ENCODE measurements around the gene ANKS1B.

Gene ANKS1B

GRCh38 chr12:99609455-99610181, 375.1 kb downstream of the ANKS1B start (continued):
- TF ChIP-seq ZNF423 (tag by site-specific recombination; IDR thresholded peaks at IDR 0.05) (no peak), ZNF658 (tag by site-specific recombination; IDR thresholded peaks at IDR 0.05) (no peak), ZNF548 (tag by site-specific recombination; IDR thresholded peaks at IDR 0.05) (no peak), ZNF510 (tag by site-specific recombination; IDR thresholded peaks at IDR 0.05; ENCODE audit: insufficient replicate concordance) (no peak), ZNF184 (tag by site-specific recombination; IDR thresholded peaks at IDR 0.05) (no peak)

DNA sequence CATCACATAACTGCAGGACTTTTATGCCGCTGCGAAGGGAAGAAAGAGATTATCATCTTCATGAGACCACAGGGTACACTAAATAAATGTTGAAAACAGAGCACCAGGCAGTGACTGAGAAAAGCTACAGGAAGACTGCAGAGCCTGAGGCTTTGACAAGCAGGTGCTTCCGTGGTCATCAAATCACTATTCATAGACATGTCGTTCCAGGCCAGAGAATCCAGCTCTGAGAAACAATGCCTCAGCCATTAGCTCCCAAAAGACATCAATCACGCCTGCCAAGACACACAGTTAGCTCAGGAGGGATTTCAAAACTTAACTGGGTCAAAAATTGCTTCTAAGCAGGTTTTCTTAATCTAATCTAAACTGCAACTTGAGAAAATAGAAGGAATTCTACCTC, 384.3 kb downstream of the ANKS1B start:
- no peak overlapping the region for H3K27ac ChIP-seq (ENCODE audit: extremely low read depth, low read depth, low read length)
- CTCF ChIA-PET: interaction anchor here (0.6 to 1.1 kb wide), 2 partner anchors 20 to 210 kb away, joined by 3 to 4 read pairs; no protein-coding TSS in a partner anchor
- TF ChIP-seq ZNF274 (IDR thresholded peaks at IDR 0.05; ENCODE audit: low read length): no peak
- TF ChIP-seq ZNF274 (tag by site-specific recombination; IDR thresholded peaks at IDR 0.05; ENCODE audit: borderline replicate concordance): no peak
- no peak for TF ChIP-seq ZNF626 (tag by site-specific recombination; IDR thresholded peaks at IDR 0.05)
- TF ChIP-seq WT1 (tag by site-specific recombination; IDR thresholded peaks at IDR 0.05): no peak
- TF ChIP-seq ZNF48 (tag by site-specific recombination; IDR thresholded peaks at IDR 0.05): no peak
- TF ChIP-seq ZNF354C (tag by site-specific recombination; IDR thresholded peaks at IDR 0.05; ENCODE audit: borderline replicate concordance, low read depth): no peak
- no peak for TF ChIP-seq ZBTB11 (tag by site-specific recombination; conservative IDR thresholded peaks at IDR 0.05; ENCODE audit: low read depth)
- no peak for TF ChIP-seq FEZF1 (tag by site-specific recombination; IDR thresholded peaks at IDR 0.05)
- TF ChIP-seq ZNF692 (tag by site-specific recombination; IDR thresholded peaks at IDR 0.05): no peak
- TF ChIP-seq ZNF16 (tag by site-specific recombination; IDR thresholded peaks at IDR 0.05; ENCODE audit: low read depth): no peak
- TF ChIP-seq ZNF112 (tag by site-specific recombination; IDR thresholded peaks at IDR 0.05): no peak
- no peak for TF ChIP-seq ZNF292 (tag by site-specific recombination; IDR thresholded peaks at IDR 0.05; ENCODE audit: borderline replicate concordance, low read depth)
- no peak for TF ChIP-seq ZBTB21 (tag by site-specific recombination; IDR thresholded peaks at IDR 0.05)
- TF ChIP-seq ZNF366 (tag by site-specific recombination; conservative IDR thresholded peaks at IDR 0.05): no peak
- no peaks in the 10 kb centered on the region for H3K4me1 ChIP-seq (ENCODE audit: control insufficient read depth, insufficient read depth, low read length)
- H3K36me3 ChIP-seq (ENCODE audit: control insufficient read depth in 2 of 2, insufficient read depth in 1 of 2, low read length in 2 of 2): no peaks in the 10 kb centered on the region
- no peaks in the 10 kb centered on the region for H3K9me3 ChIP-seq (ENCODE audit: control insufficient read depth, insufficient read depth, low read depth, low read length)
- H3K4me3 ChIP-seq (ENCODE audit: low read depth, low read length): no peak overlapping the region
- POLR2A ChIA-PET: no interaction called here

DNA sequence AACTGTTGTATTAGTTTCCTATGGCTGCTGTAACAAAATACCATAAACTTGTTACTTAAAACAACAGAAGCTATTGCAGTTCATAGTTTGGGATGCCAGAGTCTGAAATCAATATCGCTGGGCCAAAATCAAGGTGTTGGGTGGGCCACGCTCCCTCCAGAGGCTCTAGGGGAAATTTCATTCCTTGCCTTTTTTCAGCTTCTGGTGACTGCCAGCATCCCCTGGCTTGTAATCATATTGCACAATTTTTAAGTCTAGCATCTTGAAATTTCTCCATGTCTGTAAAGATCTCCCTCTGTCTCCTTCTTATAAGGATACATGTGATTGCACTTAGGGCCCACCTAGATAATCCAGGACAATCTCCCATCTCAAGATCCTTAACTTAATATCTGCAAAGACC, 386.0 kb downstream of the ANKS1B start:
- ChIA-PET CTCF (interaction anchor here (0.7 kb wide), 1 partner anchor 582 kb away, joined by 3 read pairs; no protein-coding TSS in a partner anchor), POLR2A (interaction anchor here (0.6 kb wide), 1 partner anchor 119 kb away, joined by 3 read pairs; no protein-coding TSS in a partner anchor)
- H3K27ac ChIP-seq (ENCODE audit: extremely low read depth, low read depth, low read length): no peak overlapping the region
- H3K36me3 ChIP-seq (ENCODE audit: control insufficient read depth in 2 of 2, insufficient read depth in 1 of 2, low read length in 2 of 2): no peaks in the 10 kb centered on the region
- no peak overlapping the region for H3K4me3 ChIP-seq (ENCODE audit: low read depth, low read length)
- no peaks in the 10 kb centered on the region for H3K9me3 ChIP-seq (ENCODE audit: control insufficient read depth, insufficient read depth, low read depth, low read length)
- no peaks in the 10 kb centered on the region for H3K4me1 ChIP-seq (ENCODE audit: control insufficient read depth, insufficient read depth, low read length)
- no peak for TF ChIP-seq KLF8 (tag by site-specific recombination; IDR thresholded peaks at IDR 0.05)
- TF ChIP-seq ZNF571 (tag by site-specific recombination; IDR thresholded peaks at IDR 0.05): no peak
- TF ChIP-seq ZNF510 (tag by site-specific recombination; IDR thresholded peaks at IDR 0.05; ENCODE audit: insufficient replicate concordance): no peak
- no peak for TF ChIP-seq ZSCAN30 (tag by site-specific recombination; IDR thresholded peaks at IDR 0.05)
- no peak for TF ChIP-seq HOXA7 (CRISPR knock-in tag; IDR thresholded peaks at IDR 0.05; ENCODE audit: borderline replicate concordance)
- TF ChIP-seq GLIS1 (tag by site-specific recombination; IDR thresholded peaks at IDR 0.05): no peak
- no peak for TF ChIP-seq ZNF548 (tag by site-specific recombination; IDR thresholded peaks at IDR 0.05)
- no peak for TF ChIP-seq ZNF16 (tag by site-specific recombination; IDR thresholded peaks at IDR 0.05; ENCODE audit: low read depth)
- no peak for TF ChIP-seq ZNF341 (tag by site-specific recombination; IDR thresholded peaks at IDR 0.05; ENCODE audit: low read depth)
- no peak for TF ChIP-seq OVOL3 (tag by site-specific recombination; IDR thresholded peaks at IDR 0.05)
- no peak for TF ChIP-seq ZBTB20 (tag by site-specific recombination; IDR thresholded peaks at IDR 0.05)
- TF ChIP-seq, protein P1, sequence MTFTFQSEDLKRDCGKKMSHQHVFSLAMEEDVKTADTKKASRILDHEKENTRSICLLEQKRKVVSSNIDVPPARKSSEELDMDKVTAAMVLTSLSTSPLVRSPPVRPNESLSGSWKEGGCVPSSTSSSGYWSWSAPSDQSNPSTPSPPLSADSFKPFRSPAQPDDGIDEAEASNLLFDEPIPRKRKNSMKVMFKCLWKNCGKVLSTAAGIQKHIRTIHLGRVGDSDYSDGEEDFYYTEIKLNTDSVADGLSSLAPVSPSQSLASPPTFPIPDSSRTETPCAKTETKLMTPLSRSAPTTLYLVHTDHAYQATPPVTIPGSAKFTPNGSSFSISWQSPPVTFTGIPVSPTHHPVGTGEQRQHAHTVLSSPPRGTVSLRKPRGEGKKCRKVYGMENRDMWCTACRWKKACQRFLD (tag by site-specific recombination; IDR thresholded peaks at IDR 0.05): no peak
- TF ChIP-seq ZFP37 (tag by site-specific recombination; IDR thresholded peaks at IDR 0.05): no peak

All from HEK293 (cell line).